Spleen (tissue), 7 donors: Measurements from ENCODE around the gene PPP2R5C.

Experiments used
- CTCF ChIP-seq, 11 experiments: fragments of 200-600 bp in 7 of 11; fragments of 450-650 bp in 4 of 11; sonication (generic) in 4 of 11; IDR thresholded peaks in 8 of 11; conservative IDR thresholded peaks in 3 of 11; 1 replicate in 7 of 11; 2 replicates in 4 of 11; pipeline versions ENCODE4 v1.4.0 to v1.8.0; 2016 to 2021; ENCODE audit warnings: antibody characterized with exemption in 11 of 11, inconsistent platforms in 4 of 11, mild to moderate bottlenecking in 1 of 11
- POLR2A ChIP-seq, 3 donors: fragments of 450-650 bp; IDR thresholded peaks; one replicate each; pipeline ENCODE4 v1.5.1; 2017; ENCODE audit warnings: antibody characterized with exemption in 3 of 3, mild to moderate bottlenecking in 1 of 3
- POLR2AphosphoS5 ChIP-seq, 3 donors: sonication (generic); formaldehyde crosslinking; IDR thresholded peaks; one replicate each; pipeline ENCODE4 v1.5.1; 2017; ENCODE audit warnings: antibody characterized with exemption in 3 of 3
- donor health status: DM: no; HTN: no; CAD: no; lungs with moderate emphysema.
- donor health status: DM: no; HTN: no; CAD: no.
- donor health status: DM: no; HTN: no; CAD: no.

- TF ChIP-seq POLR2A (IDR thresholded peaks at IDR 0.05) (no peak), CTCF (IDR thresholded peaks at IDR 0.05 in 8 of 11, conservative IDR thresholded peaks at IDR 0.05 in 3 of 11) (no peak), POLR2AphosphoS5 (IDR thresholded peaks at IDR 0.05) (no peak)
These were observed 11.3 kb downstream of the PPP2R5C start for GRCh38 chr14:101772770-101773169.
